Measurements from ENCODE around the gene HIVEP2.

DNA sequence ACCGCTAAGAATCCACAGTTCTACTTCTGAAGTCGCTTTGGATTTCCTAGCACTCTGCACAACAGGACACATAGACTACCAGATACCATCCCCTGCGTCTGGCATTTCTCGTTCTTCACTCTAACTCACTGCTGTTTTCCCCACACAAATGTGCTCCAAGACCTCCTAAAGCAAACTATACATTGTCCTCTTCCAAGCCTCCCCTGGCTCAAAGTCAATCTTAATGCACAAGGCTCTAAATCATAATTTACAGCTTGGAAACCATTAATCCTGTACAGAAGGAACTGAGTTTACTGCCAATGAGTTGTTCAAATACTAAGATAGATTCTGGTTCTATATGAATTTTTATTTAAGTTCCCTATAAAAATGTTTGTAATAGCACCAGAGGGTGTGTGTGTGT, 128.5 kb downstream of the HIVEP2 start:
- TF ChIP-seq POLR2A (IDR thresholded peaks at IDR 0.05) = no peak
- TF ChIP-seq, protein P1, sequence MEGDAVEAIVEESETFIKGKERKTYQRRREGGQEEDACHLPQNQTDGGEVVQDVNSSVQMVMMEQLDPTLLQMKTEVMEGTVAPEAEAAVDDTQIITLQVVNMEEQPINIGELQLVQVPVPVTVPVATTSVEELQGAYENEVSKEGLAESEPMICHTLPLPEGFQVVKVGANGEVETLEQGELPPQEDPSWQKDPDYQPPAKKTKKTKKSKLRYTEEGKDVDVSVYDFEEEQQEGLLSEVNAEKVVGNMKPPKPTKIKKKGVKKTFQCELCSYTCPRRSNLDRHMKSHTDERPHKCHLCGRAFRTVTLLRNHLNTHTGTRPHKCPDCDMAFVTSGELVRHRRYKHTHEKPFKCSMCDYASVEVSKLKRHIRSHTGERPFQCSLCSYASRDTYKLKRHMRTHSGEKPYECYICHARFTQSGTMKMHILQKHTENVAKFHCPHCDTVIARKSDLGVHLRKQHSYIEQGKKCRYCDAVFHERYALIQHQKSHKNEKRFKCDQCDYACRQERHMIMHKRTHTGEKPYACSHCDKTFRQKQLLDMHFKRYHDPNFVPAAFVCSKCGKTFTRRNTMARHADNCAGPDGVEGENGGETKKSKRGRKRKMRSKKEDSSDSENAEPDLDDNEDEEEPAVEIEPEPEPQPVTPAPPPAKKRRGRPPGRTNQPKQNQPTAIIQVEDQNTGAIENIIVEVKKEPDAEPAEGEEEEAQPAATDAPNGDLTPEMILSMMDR (IDR thresholded peaks at IDR 0.05) = no peak
